K562 (cell line): ENCODE results near the gene NRM. TPM values are rescaled to one million over a fixed set of nuclear protein-coding genes. Genes with fewer than 3 reads are reported as not detected.

ENCODE experiments used
- CBX3 ChIP-seq, 2 experiments: IDR thresholded peaks; 1 replicate in 1 of 2; 2 replicates in 1 of 2; pipeline ENCODE4 v1.6.1; 2012; ENCODE audit warnings: inconsistent platforms in 2 of 2, low read length in 2 of 2, borderline replicate concordance in 1 of 2, control low read depth in 1 of 2
- CHCHD3 ChIP-seq: fragments of 250-450 bp; sonication (Bioruptor Pico); IDR thresholded peaks from 2 replicates; pipeline ENCODE4 v2.1.2; 2022; ENCODE audit warnings: mild to moderate bottlenecking
- DMBX1 ChIP-seq: fragments of 250-450 bp; sonication (Bioruptor Pico); IDR thresholded peaks from 2 replicates; pipeline ENCODE4 v1.8.0; 2022; ENCODE audit warnings: inconsistent platforms, mild to moderate bottlenecking, moderate library complexity, borderline replicate concordance
- ELF2 ChIP-seq: fragments of 250-450 bp; sonication (Bioruptor Pico); IDR thresholded peaks from 2 replicates; pipeline ENCODE4 v1.5.0; 2021; ENCODE audit warnings: mild to moderate bottlenecking
- ELK1 ChIP-seq: sonication (generic); formaldehyde crosslinking; IDR thresholded peaks from 2 replicates; pipeline ENCODE4 v1.8.1; 2022; ENCODE audit warnings: missing genetic modification reagents
- FIP1L1 ChIP-seq: fragments of 200-400 bp; formaldehyde crosslinking; IDR thresholded peaks from 2 replicates; pipeline ENCODE4 v1.6.1; 2018; ENCODE audit warnings: mild to moderate bottlenecking, low read depth, low read length; ENCODE audit not compliant: poor library complexity, severe bottlenecking
- GABPB2 ChIP-seq: fragments of 250-450 bp; sonication (Bioruptor Pico); conservative IDR thresholded peaks from 2 replicates; pipeline ENCODE4 v1.5.1; 2021; ENCODE audit warnings: mild to moderate bottlenecking
- GATAD2A ChIP-seq: fragments of 450-650 bp; IDR thresholded peaks from 2 replicates; pipeline ENCODE4 v1.6.1; 2017
- HCFC1 ChIP-seq: IDR thresholded peaks from 2 replicates; pipeline ENCODE4 v1.6.1; 2012; ENCODE audit warnings: low read depth, low read length, improper control_type of control experiment
- HNRNPUL1 ChIP-seq: fragments of 200-400 bp; formaldehyde crosslinking; IDR thresholded peaks from 2 replicates; pipeline ENCODE4 v1.6.1; 2017; ENCODE audit warnings: low read length
- JUNB ChIP-seq: fragments of 450-650 bp; formaldehyde crosslinking; conservative IDR thresholded peaks from 2 replicates; pipeline ENCODE4 v1.4.0; 2020; ENCODE audit warnings: mild to moderate bottlenecking
- LEF1 ChIP-seq: fragments of 450-650 bp; IDR thresholded peaks from 2 replicates; pipeline ENCODE4 v1.6.1; 2016; ENCODE audit warnings: mild to moderate bottlenecking
- MEF2A ChIP-seq: IDR thresholded peaks from 2 replicates; pipeline ENCODE4 v1.6.1; 2011; ENCODE audit warnings: low read depth, mild to moderate bottlenecking, low read length, moderate library complexity; ENCODE audit not compliant: control insufficient read depth
- MXD1 ChIP-seq: fragments of 250-450 bp; sonication (Bioruptor Pico); IDR thresholded peaks from 2 replicates; pipeline ENCODE4 v1.8.0; 2021; ENCODE audit warnings: borderline replicate concordance, mild to moderate bottlenecking, moderate library complexity; ENCODE audit not compliant: poor library complexity, severe bottlenecking
- PTBP1 ChIP-seq: fragments of 200-400 bp; formaldehyde crosslinking; IDR thresholded peaks from 2 replicates; pipeline ENCODE4 v1.6.1; 2017; ENCODE audit warnings: low read depth, low read length
- RBFOX2 ChIP-seq: fragments of 200-400 bp; formaldehyde crosslinking; IDR thresholded peaks from 2 replicates; pipeline ENCODE4 v1.6.1; 2017; ENCODE audit warnings: low read depth, mild to moderate bottlenecking, low read length, moderate library complexity
- THRAP3 ChIP-seq: fragments of 450-650 bp; IDR thresholded peaks from 2 replicates; pipeline ENCODE4 v1.6.1; 2016; ENCODE audit warnings: mild to moderate bottlenecking, inconsistent platforms, borderline replicate concordance
- ZBTB11 ChIP-seq, 3 experiments: fragments of 200-800 bp in 1 of 3; fragments of 250-450 bp in 1 of 3; fragments of 450-650 bp in 1 of 3; sonication (Bioruptor Pico) in 1 of 3; sonication (Bioruptor generic) in 1 of 3; formaldehyde crosslinking in 1 of 3; IDR thresholded peaks; 2 replicates each; pipeline versions ENCODE4 v1.6.1 to v1.8.0; 2016 to 2022; ENCODE audit warnings: mild to moderate bottlenecking in 2 of 3, missing genetic modification characterization in 2 of 3, missing compliant biosample characterization in 1 of 3, moderate library complexity in 1 of 3
- ZNF12 ChIP-seq: sonication (generic); formaldehyde crosslinking; IDR thresholded peaks from 2 replicates; pipeline ENCODE4 v1.4.0; 2020; ENCODE audit warnings: mild to moderate bottlenecking, missing genetic modification reagents
- ZNF175 ChIP-seq: fragments of 200-800 bp; sonication (Bioruptor generic); IDR thresholded peaks from 2 replicates; pipeline ENCODE4 v1.6.1; 2016; ENCODE audit warnings: low read depth, mild to moderate bottlenecking, missing genetic modification characterization, missing compliant biosample characterization
- ZNF57 ChIP-seq: fragments of 450-650 bp; formaldehyde crosslinking; IDR thresholded peaks from 2 replicates; pipeline ENCODE4 v1.4.0; 2020; ENCODE audit warnings: mild to moderate bottlenecking, moderate library complexity
- ZNF76 ChIP-seq: fragments of 250-450 bp; sonication (Bioruptor Pico); IDR thresholded peaks from 2 replicates; pipeline ENCODE4 v1.4.0; 2020; ENCODE audit warnings: mild to moderate bottlenecking, moderate library complexity, borderline replicate concordance
- ZNF764 ChIP-seq: fragments of 250-450 bp; sonication (Bioruptor Pico); IDR thresholded peaks from 2 replicates; pipeline ENCODE4 v1.4.0; 2020; ENCODE audit warnings: low read depth, mild to moderate bottlenecking, moderate library complexity
- polyA plus RNA-seq, 8 experiments: library from polyadenylated mRNA; depleted of rRNA in 4 of 8; stranded (reverse) in 5 of 8; unstranded in 3 of 8; fragments of >200 nt; fragmentation: Nextera tagmentation in 2 of 8; fragmentation: Illumina TruSeq in 1 of 8; extraction: Ambion mirVana in 2 of 8; extraction: Trizol in 1 of 8; gene quantifications; 2 replicates each; pipeline versions ENCODE4 v1.2.1 to v1.2.3, GENCODE V29; 2011 to 2014; ENCODE audit warnings: inconsistent platforms in 1 of 8, missing spikeins in 1 of 8
- total RNA-seq, 7 experiments: library from RNA; depleted of rRNA in 6 of 7; stranded (reverse); fragments of >200 nt in 6 of 7; fragmentation: Illumina TruSeq in 2 of 7; extraction: Trizol in 2 of 7; gene quantifications; 2 replicates each; pipeline versions ENCODE4 v1.2.1 to v1.2.3, GENCODE V29; 2011 to 2021; ENCODE audit warnings: low replicate concordance in 1 of 7

NRM gene
- total and polyA plus RNA-seq, 9 of the 15 experiments (the other 6 are each of a cell fraction or from before 2014, with no cell fraction given): 9.7 to 58.2 (median 18.1) TPM

GRCh38 chr6:30721198-30722024 lies 30.6 kb upstream of the NRM start (continued):
- TF ChIP-seq ZNF12 (CRISPR knock-in tag) (no peak), HNRNPUL1 (no peak), ZNF57 (CRISPR knock-in tag) (no peak), ZNF764 (CRISPR knock-in tag) (peak; percentile 51; the same call in 1 of the 2 replicates), MXD1 (CRISPR knock-in tag) (peak; percentile 80), HCFC1 (peak; percentile 53), CHCHD3 (CRISPR knock-in tag) (no peak; the same call in 1 of the 2 replicates), GABPB2 (CRISPR knock-in tag) (no peak), ELF2 (CRISPR knock-in tag) (no peak), JUNB (CRISPR knock-in tag) (no peak), RBFOX2 (peak; percentile 87), CBX3 (IDR thresholded peaks at IDR 0.05; ENCODE audit: borderline replicate concordance in 1 of 2, low read length in 2 of 2) (no peak), ELK1 (no peak), PTBP1 (0 out of 2 replicates have a peak, but pooled peaks have one; percentile 26), MEF2A (no peak), THRAP3 (no peak), ZNF76 (CRISPR knock-in tag) (no peak; the same call in 1 of the 2 replicates), FIP1L1 (no peak), ZBTB11 (CRISPR knock-in tag; IDR thresholded peaks at IDR 0.05) (peak in 1 of 3 experiments; percentile 67; a peak in 2 of 6 replicates), GATAD2A (peak; percentile 88; the same call in 1 of the 2 replicates), DMBX1 (CRISPR knock-in tag) (peak; percentile 18; the same call in 1 of the 2 replicates), ZNF175 (CRISPR knock-in tag) (no peak), LEF1 (no peak)
